ENCODE data around the gene PFKFB3.

PFKFB3 gene

GRCh38 chr10:6250745-6251144 lies 48.0 kb downstream of the PFKFB3 start:
- DNase-seq (ENCODE audit: low spot score): no peak
- in situ Hi-C loops (cut with MboI; ENCODE audit: low pct_unique_long_range_greater_than_20kb, low sequenced_read_pairs, unreplicated experiment): no loop called here
- no peak for TF ChIP-seq CTCF (IDR thresholded peaks at IDR 0.05; ENCODE audit: extremely low read depth, insufficient read depth, missing control alignments)

- in situ Hi-C loops (cut with MboI; ENCODE audit: low pct_unique_long_range_greater_than_20kb, low sequenced_read_pairs, unreplicated experiment): no loop called here
- TF ChIP-seq CTCF (IDR thresholded peaks at IDR 0.05; ENCODE audit: extremely low read depth, insufficient read depth, missing control alignments): no peak
Observed at GRCh38 chr10:6254201-6254600, 51.5 kb downstream of the PFKFB3 start.

GRCh38 chr10:6255548-6256061 lies 52.9 kb downstream of the PFKFB3 start:
- DNase-seq (ENCODE audit: low spot score): no peak
- TF ChIP-seq CTCF (IDR thresholded peaks at IDR 0.05; ENCODE audit: extremely low read depth, insufficient read depth, missing control alignments): no peak
- in situ Hi-C loops (cut with MboI; ENCODE audit: low pct_unique_long_range_greater_than_20kb, low sequenced_read_pairs, unreplicated experiment): no loop called here

More at GRCh38 chr10:6254201-6254600, 51.5 kb downstream of the PFKFB3 start:
- no peak for DNase-seq (ENCODE audit: low spot score)

- in situ Hi-C loops (cut with MboI; ENCODE audit: low pct_unique_long_range_greater_than_20kb, low sequenced_read_pairs, unreplicated experiment): no loop called here
- TF ChIP-seq CTCF (IDR thresholded peaks at IDR 0.05; ENCODE audit: extremely low read depth, insufficient read depth, missing control alignments): no peak
- DNase-seq (ENCODE audit: low spot score): no peak
Observed at GRCh38 chr10:6256439-6256838, 53.7 kb downstream of the PFKFB3 start.

- in situ Hi-C loops (cut with MboI; ENCODE audit: low pct_unique_long_range_greater_than_20kb, low sequenced_read_pairs, unreplicated experiment): no loop called here
- TF ChIP-seq CTCF (IDR thresholded peaks at IDR 0.05; ENCODE audit: extremely low read depth, insufficient read depth, missing control alignments): no peak
- no peak for DNase-seq (ENCODE audit: low spot score)
Observed at GRCh38 chr10:6259153-6259552, 56.4 kb downstream of the PFKFB3 start.

GRCh38 chr10:6260843-6261242 lies 58.1 kb downstream of the PFKFB3 start:
- in situ Hi-C loops (cut with MboI; ENCODE audit: low pct_unique_long_range_greater_than_20kb, low sequenced_read_pairs, unreplicated experiment): no loop called here
- TF ChIP-seq CTCF (IDR thresholded peaks at IDR 0.05; ENCODE audit: extremely low read depth, insufficient read depth, missing control alignments): no peak
- no peak for DNase-seq (ENCODE audit: low spot score)

GRCh38 chr10:6267941-6268340 lies 65.2 kb downstream of the PFKFB3 start:
- DNase-seq (ENCODE audit: low spot score): no peak

More at GRCh38 chr10:6267941-6268340, 65.2 kb downstream of the PFKFB3 start:
- in situ Hi-C loops (cut with MboI; ENCODE audit: low pct_unique_long_range_greater_than_20kb, low sequenced_read_pairs, unreplicated experiment): no loop called here
- no peak for TF ChIP-seq CTCF (IDR thresholded peaks at IDR 0.05; ENCODE audit: extremely low read depth, insufficient read depth, missing control alignments)
